Adrenal gland (tissue), 5 donors: ENCODE measurements around the gene AKAP13.

Source experiments
- POLR2A ChIP-seq, 2 donors: fragments of 450-650 bp; IDR thresholded peaks; one replicate each; pipeline ENCODE4 v1.6.1; 2017; ENCODE audit warnings: antibody characterized with exemption in 2 of 2, mild to moderate bottlenecking in 2 of 2, moderate library complexity in 1 of 2
- TF ChIP-seq, protein P1 (sequence below), 6 experiments: fragments of 450-650 bp in 4 of 6; fragments of 200-600 bp in 2 of 6; sonication (generic) in 1 of 6; IDR thresholded peaks; 1 replicate in 5 of 6; 2 replicates in 1 of 6; pipeline versions ENCODE4 v1.5.1 to v1.8.0; 2016 to 2021; ENCODE audit warnings: antibody characterized with exemption in 6 of 6, mild to moderate bottlenecking in 2 of 6, moderate library complexity in 1 of 6
- donor health status: DM: no; HTN: no; CAD: no.

GRCh38 chr15:85769182-85769900, 388.9 kb downstream of the AKAP13 start:
- TF ChIP-seq, protein P1, sequence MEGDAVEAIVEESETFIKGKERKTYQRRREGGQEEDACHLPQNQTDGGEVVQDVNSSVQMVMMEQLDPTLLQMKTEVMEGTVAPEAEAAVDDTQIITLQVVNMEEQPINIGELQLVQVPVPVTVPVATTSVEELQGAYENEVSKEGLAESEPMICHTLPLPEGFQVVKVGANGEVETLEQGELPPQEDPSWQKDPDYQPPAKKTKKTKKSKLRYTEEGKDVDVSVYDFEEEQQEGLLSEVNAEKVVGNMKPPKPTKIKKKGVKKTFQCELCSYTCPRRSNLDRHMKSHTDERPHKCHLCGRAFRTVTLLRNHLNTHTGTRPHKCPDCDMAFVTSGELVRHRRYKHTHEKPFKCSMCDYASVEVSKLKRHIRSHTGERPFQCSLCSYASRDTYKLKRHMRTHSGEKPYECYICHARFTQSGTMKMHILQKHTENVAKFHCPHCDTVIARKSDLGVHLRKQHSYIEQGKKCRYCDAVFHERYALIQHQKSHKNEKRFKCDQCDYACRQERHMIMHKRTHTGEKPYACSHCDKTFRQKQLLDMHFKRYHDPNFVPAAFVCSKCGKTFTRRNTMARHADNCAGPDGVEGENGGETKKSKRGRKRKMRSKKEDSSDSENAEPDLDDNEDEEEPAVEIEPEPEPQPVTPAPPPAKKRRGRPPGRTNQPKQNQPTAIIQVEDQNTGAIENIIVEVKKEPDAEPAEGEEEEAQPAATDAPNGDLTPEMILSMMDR (IDR thresholded peaks at IDR 0.05), result no peak
- TF ChIP-seq POLR2A (IDR thresholded peaks at IDR 0.05), result no peak
